GM21619 (cell line): Measurements from ENCODE around the gene CCL24.
"Not testable (repeated sequence)": the region's sequence is repeated elsewhere in the genome, so short reads cannot be mapped to it uniquely, and the experiment has no call there.

Source experiments
- ATAC-seq: cut with Tn5 transposase; IDR thresholded peaks from one replicate; pipeline ENCODE4 v1.9.1; 2021; ENCODE audit not compliant: unreplicated experiment

The CCL24 gene

DNA sequence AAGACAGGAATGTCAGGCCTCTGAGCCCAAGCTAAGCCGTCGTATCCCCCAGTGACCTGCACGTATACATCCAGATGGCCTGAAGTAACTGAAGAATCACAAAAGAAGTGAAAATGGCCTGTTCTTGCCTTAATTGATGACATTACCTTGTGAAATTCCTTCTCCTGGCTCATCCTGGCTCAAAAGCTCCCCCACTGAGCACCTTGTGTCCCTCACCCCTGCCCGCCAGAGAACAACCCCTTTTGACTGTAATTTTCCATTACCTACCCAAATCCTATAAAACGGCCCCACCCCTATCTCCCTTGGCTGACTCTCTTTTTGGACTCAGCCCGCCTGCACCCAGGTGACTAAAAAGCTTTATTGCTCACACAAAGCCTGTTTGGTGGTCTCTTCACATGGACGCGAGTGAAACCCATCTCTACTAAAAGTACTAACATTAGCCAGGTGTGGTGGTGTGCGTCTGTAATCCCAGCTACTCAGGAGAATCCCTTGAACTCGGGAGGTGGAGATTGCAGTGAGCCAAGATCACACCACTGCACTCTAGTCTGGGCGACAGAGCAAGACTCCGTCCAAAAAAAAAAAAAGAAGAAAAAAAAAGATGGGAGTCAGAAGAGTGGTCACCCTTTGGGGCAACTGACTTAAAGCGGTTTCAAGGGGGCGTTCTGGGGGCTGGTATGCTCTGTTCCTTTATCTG lies 25.3 kb downstream of the CCL24 start:
- not testable (repeated sequence) for ATAC-seq

GRCh38 chr7:75783058-75783457 lies 30.5 kb downstream of the CCL24 start:
- not testable (repeated sequence) for ATAC-seq

DNA sequence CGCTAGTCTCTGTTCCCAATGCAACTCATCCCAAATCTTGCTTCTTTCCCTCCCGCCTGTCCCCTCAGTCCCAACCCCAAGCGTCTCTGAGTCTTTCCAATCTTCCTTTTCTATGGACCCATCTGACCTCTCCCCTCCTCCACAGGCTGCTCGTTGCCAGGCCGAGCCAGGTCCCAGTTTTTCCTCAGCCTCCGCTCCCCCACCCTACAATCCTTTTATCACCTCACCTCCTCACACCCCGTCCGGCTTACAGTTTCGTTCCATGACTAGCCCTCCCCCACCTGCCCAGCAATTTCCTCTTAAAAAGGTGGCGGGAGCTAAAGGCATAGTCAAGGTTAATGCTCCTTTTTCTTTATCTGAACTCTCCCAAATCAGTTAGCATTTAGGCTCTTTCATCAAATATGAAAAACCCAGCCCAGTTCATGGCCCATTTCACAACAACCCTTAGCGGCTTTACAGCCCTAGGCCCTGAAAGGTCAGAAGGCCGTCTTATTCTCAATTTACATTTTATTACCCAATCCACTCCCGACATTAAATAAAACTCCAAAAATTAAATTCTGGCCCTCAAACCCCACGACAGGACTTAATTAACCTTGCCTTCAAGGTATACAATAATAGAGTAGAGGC lies 32.8 kb downstream of the CCL24 start:
- not testable (repeated sequence) for ATAC-seq

DNA sequence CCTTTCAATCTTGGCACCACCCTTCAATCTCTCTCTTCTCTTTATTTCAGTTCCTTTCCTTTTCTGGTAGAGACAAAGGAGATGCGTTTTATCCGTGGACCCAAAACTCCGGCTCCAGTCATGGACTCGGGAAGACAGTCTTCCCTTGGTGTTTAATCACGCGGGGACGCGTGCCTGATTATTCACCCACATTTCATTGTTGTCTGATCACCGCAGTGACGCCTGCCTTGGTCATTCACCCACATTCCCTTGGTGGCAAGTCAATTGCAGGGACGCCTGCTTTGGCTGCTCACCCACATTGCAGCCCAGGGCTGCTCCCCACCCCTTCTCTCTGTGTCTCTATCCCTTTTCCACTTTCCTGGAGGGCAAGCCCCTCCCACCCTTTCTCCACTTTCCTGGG lies 34.1 kb downstream of the CCL24 start:
- ATAC-seq: not testable (repeated sequence)

DNA sequence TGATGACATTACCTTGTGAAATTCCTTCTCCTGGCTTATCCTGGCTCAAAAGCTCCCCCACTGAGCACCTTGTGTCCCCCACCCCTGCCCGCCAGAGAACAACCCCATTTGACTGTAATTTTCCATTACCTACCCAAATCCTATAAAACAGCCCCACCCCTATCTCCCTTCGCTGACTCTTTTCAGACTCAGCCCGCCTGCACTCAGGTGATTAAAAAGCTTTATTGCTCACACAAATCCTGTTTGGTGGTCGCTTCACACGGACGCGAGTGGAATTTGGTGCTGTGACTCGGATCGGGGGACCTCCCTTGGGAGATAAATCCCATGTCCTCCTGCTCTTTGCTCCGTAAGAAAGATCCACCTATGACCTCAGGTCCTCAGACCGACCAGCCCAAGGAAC lies 34.6 kb downstream of the CCL24 start:
- not testable (repeated sequence) for ATAC-seq

DNA sequence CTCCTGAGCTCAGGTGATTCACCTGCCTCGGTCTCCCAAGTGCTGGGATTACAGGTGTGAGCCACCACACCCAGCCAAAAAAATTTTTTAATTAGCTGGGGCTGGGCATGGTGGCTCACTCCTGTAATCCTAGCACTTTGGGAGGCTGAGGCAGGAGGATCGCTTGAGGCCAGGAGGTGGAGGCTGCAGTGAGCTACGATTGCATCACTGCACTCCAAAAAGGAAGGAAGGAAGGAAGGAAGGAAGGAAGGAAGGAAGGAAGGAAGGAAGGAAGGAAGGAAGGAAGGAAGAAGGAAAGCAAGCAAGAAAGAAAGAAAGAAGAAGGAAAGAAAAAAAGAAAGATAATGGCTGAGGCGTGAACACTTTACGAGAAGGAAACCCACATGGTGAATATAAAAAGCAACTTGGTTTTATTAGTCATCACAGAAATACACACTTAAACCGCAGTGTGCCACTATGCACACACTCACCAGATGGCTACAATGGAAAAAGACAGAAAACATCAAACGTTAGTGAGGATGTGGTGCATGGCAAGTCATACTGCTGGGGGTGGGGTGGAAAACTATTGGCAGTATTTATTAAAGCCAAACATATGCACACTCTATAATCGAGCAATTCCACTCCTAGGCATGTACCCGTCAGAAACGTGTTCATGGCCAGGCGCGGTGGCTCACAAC lies 37.2 kb downstream of the CCL24 start:
- no peak for ATAC-seq

GRCh38 chr7:75773958-75774357 lies 39.6 kb downstream of the CCL24 start:
- ATAC-seq: not testable (repeated sequence)

GRCh38 chr7:75772081-75773077 lies 41.2 kb downstream of the CCL24 start, which contains the start of gene CCL26:
Gene CCL26 (minus strand): TSS chr7:75772211. CDS start chr7:75772176, 35 bp downstream.
- no peak for ATAC-seq

DNA sequence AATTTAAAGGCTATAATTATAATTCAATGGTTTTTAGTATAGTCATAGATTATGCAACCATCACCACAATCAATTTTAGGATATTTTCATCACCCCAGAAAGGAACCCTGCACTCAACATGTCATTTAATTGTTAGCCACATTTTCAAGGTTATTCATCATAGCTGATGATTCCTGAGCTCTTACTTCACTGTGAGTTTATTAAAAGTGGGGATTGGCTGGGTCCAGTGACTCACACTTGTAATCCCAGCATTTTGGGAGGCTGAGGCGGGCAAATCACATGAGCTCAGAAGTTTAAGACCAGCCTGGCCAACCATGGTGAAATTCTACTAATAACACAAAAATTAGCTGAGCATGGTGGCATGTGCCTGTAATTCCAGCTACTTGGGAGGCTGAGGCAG lies 42.4 kb downstream of the CCL24 start:
- ATAC-seq: no peak

GRCh38 chr7:75762350-75762917 lies 51.2 kb downstream of the CCL24 start:
- ATAC-seq: no peak

DNA sequence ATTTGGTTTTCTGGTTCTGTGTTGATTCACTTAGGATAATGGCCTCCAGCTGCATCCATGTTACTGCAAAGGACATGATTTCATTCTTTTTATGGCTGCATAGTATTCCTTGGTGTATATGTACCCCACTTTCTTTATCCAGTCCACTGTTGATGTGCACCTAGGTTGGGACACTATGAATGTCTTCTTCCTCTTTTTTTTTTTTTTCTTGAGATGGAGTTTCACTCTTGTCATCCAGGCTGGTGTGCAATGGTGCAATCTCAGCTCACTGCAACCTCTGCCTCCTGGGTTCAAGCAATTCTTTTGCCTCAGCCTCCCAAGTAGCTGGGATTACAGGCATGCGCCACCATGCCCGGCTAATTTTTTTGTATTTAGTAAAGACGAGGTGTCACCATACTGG lies 51.8 kb downstream of the CCL24 start:
- ATAC-seq: not testable (repeated sequence)
